ENCODE measurements around the gene CA11. TPM values are rescaled to one million over a fixed set of nuclear protein-coding genes. Genes with fewer than 3 reads are reported as not detected.
A peak's percentile ranks its signal among the peaks of the same experiment; 100 is the strongest.
"Not testable (repeated sequence)": the region's sequence is repeated elsewhere in the genome, so short reads cannot be mapped to it uniquely, and the experiment has no call there.

Gene CA11
- total RNA-seq, 1 donor = 2.4 TPM

GRCh38 chr19:48638831-48639381, 7.1 kb downstream of the CA11 start:
- H3K4me1 ChIP-seq (ENCODE audit: insufficient read depth, low read length) = peaks cover 35% of the 10 kb centered on the region
- H3K27me3 ChIP-seq (ENCODE audit: insufficient read depth, low read length) = no peaks in the 10 kb centered on the region
- peak overlapping the region; percentile 78 for H3K4me3 ChIP-seq (ENCODE audit: low read length)
- no peaks in the 10 kb centered on the region for H3K9me3 ChIP-seq (ENCODE audit: low read depth, low read length)

- Histone ChIP-seq H3K9me3 (ENCODE audit: low read depth, low read length) (no peaks in the 10 kb centered on the region), H3K4me1 (ENCODE audit: insufficient read depth, low read length) (peaks cover 42% of the 10 kb centered on the region), H3K27me3 (ENCODE audit: insufficient read depth, low read length) (no peaks in the 10 kb centered on the region), H3K4me3 (ENCODE audit: low read length) (peak overlapping the region; percentile 78)
Measured at GRCh38 chr19:48637948-48638830, 7.8 kb downstream of the CA11 start.

- peaks cover 49% of the 10 kb centered on the region for H3K4me1 ChIP-seq (ENCODE audit: insufficient read depth, low read length)
- peak overlapping the region; percentile 78 for H3K4me3 ChIP-seq (ENCODE audit: low read length)
- H3K27me3 ChIP-seq (ENCODE audit: insufficient read depth, low read length) = no peaks in the 10 kb centered on the region
- H3K9me3 ChIP-seq (ENCODE audit: low read depth, low read length) = no peaks in the 10 kb centered on the region
Measured at GRCh38 chr19:48637449-48637947, 8.5 kb downstream of the CA11 start.

- Histone ChIP-seq H3K27me3 (ENCODE audit: insufficient read depth, low read length) (no peaks in the 10 kb centered on the region), H3K9me3 (ENCODE audit: low read depth, low read length) (no peaks in the 10 kb centered on the region), H3K4me3 (ENCODE audit: low read length) (peak within 1 kb of the TSS; percentile 78), H3K4me1 (ENCODE audit: insufficient read depth, low read length) (peaks cover 51% of the 10 kb centered on the region)
Measured at GRCh38 chr19:48636859-48637448, 9.0 kb downstream of the CA11 start, which contains the start of gene DBP. Gene DBP (minus strand): TSS chr19:48637379. CDS start chr19:48636994, 385 bp downstream.

GRCh38 chr19:48635966-48636858, 9.8 kb downstream of the CA11 start:
- Histone ChIP-seq H3K9me3 (ENCODE audit: low read depth, low read length) (no peaks in the 10 kb centered on the region), H3K4me3 (ENCODE audit: low read length) (peak overlapping the region; percentile 78), H3K4me1 (ENCODE audit: insufficient read depth, low read length) (peaks cover 59% of the 10 kb centered on the region), H3K27me3 (ENCODE audit: insufficient read depth, low read length) (no peaks in the 10 kb centered on the region)

DNA sequence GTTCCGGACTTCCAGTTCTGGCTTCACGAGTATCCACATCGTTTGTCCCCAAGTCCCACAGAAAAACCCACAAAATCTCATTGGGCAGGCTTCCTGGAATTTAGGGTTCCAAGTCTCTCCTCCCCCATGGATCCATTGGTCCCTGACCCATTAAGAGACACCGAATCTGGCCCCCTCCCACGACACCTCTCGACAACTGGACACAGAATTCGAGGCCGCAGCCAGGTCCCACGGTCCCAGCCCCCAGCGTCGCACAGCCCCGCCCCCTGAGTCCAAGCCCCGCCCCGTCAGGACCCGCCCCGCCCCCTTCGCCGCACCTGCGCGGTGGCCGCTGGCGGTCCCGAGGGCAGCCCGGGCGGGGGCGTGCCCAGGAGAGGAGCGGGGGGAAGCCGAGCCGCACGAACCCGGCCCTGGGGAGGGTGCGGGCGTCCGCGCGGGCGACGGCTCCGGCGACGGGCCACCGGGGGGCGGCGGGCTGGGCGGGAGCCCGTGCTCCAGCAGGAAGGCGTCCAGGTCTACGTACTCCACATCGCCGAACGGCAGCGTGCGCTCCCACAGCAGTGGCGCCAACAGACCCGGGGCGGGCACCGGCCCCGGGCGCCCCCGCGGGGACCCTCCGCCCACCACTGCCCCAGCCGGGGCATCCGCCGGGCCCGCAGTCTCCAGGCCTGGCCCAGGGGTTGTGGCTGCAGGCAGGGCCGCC, 10.6 kb downstream of the CA11 start:
- H3K4me1 ChIP-seq (ENCODE audit: insufficient read depth, low read length) = peaks cover 67% of the 10 kb centered on the region
- H3K9me3 ChIP-seq (ENCODE audit: low read depth, low read length) = no peaks in the 10 kb centered on the region
- H3K27me3 ChIP-seq (ENCODE audit: insufficient read depth, low read length) = no peaks in the 10 kb centered on the region
- H3K4me3 ChIP-seq (ENCODE audit: low read length) = peak overlapping the region; percentile 78

DNA sequence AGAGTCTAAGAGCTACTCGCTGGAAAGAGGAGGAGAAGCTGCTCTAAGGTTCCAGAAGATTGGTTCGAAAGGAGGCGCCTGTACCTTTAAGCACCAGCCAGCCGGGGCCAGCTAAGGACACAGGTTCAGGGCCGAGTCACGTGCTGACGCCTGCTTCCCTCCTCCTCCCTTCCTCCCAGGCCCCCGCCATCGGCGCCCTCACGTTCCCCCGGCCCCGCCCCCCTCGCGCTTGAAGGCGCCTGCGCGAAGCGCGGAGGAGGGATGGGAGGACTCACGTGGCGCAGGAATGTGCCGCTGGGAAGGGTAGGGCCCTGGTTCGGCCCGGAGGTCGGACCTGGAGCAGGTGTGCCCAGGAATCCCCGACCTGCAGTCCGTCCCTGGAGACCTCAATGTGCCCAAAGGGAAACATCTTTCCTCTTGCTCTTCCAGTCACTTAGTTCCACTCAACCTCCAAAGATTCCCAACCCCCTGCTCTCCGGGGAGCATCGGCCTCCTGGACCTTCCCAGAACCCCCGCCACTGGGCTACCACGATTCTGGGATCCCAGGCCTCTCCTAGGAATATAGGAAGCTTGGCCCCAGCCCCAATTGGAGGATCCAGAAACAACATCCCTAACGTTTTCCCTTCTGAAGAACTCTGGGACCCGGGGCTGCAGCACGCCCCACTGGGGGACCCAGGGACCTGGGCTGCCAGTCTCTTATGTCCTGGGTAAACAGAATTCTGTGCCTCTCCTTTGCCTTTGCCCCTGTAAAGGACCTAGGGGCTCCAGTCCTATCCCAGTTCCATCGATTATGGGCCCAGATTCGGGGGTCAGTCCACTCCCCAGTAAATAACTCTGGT, 11.3 kb downstream of the CA11 start:
- peaks cover 73% of the 10 kb centered on the region for H3K4me1 ChIP-seq (ENCODE audit: insufficient read depth, low read length)

DNA sequence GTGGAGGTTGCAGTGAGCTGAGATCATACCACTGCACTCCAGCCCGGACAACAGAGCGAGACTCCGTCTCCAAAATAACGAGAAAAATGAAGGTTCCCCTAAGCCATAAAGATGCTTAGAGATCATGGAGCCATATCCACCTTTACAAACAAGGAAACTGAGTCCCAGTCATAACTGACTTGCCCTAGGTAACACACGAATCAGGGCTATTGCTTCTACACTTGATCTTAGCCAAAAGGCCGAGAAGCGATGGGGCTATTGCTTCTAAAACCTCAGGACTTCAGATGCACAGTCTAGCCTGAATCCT, 12.0 kb downstream of the CA11 start:
- no peaks in the 10 kb centered on the region for H3K9me3 ChIP-seq (ENCODE audit: low read depth, low read length)
- H3K27me3 ChIP-seq (ENCODE audit: insufficient read depth, low read length) = no peaks in the 10 kb centered on the region
- H3K4me1 ChIP-seq (ENCODE audit: insufficient read depth, low read length) = peaks cover 66% of the 10 kb centered on the region
- H3K4me3 ChIP-seq (ENCODE audit: low read length) = peak overlapping the region; percentile 10

More for the DNA sequence above, 11.3 kb downstream of the CA11 start:
- Histone ChIP-seq H3K4me3 (ENCODE audit: low read length) (peak overlapping the region; percentile 15), H3K9me3 (ENCODE audit: low read depth, low read length) (no peaks in the 10 kb centered on the region), H3K27me3 (ENCODE audit: insufficient read depth, low read length) (no peaks in the 10 kb centered on the region)

- H3K4me1 ChIP-seq (ENCODE audit: insufficient read depth, low read length) = peaks cover 60% of the 10 kb centered on the region
- H3K4me3 ChIP-seq (ENCODE audit: low read length) = no peak overlapping the region
- no peaks in the 10 kb centered on the region for H3K27me3 ChIP-seq (ENCODE audit: insufficient read depth, low read length)
Measured at GRCh38 chr19:48633148-48634035, 12.6 kb downstream of the CA11 start.

GRCh38 chr19:48632692-48633147, 13.3 kb downstream of the CA11 start:
- no peak overlapping the region for H3K4me3 ChIP-seq (ENCODE audit: low read length)
- H3K27me3 ChIP-seq (ENCODE audit: insufficient read depth, low read length) = no peaks in the 10 kb centered on the region
- peaks cover 58% of the 10 kb centered on the region for H3K4me1 ChIP-seq (ENCODE audit: insufficient read depth, low read length)
- H3K9me3 ChIP-seq (ENCODE audit: low read depth, low read length) = no peaks in the 10 kb centered on the region

More at GRCh38 chr19:48633148-48634035, 12.6 kb downstream of the CA11 start:
- no peaks in the 10 kb centered on the region for H3K9me3 ChIP-seq (ENCODE audit: low read depth, low read length)

DNA sequence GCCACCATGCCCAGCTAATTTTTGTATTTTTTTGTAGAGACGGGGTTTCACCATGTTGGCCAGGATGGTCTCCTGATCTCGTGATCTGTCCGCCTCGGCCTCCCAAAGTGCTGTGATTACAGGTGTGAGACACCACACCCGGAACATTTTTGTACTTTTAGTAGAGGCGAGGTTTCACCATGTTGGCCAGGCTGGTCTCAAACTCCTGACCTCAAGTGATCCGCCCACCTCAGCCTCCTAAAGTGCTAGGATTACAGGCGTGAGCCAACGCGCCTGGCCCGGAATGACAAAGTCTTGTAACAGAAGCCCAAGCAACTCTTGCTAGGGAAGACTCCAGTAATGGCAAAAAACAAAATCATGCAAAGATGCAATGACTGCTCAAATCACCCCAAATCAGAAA, 13.7 kb downstream of the CA11 start:
- peaks cover 58% of the 10 kb centered on the region for H3K4me1 ChIP-seq (ENCODE audit: insufficient read depth, low read length)
- H3K4me3 ChIP-seq (ENCODE audit: low read length); H3K9me3 ChIP-seq (ENCODE audit: low read depth, low read length); H3K27me3 ChIP-seq (ENCODE audit: insufficient read depth, low read length): not testable (repeated sequence)

DNA sequence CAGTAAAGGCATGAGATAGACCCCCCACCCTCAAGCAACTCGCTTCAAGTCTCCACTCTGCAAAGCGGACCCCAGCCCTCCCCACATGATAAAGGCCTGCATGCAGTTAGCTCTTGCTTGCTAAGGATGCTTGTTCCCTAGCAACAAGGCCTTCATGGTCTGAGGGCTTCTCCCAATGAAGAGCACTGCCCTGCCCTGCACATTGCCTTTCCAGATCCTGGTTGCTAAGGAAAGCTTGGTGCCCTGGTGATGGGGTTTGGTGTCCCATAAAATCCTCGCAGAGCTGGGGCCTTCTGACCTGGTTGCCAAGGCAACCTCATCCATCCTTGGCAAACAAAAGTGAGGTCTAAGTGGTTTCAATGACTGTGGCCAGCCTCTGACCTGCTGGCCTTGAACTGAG, 14.8 kb downstream of the CA11 start:
- no peaks in the 10 kb centered on the region for H3K27me3 ChIP-seq (ENCODE audit: insufficient read depth, low read length)
- H3K4me1 ChIP-seq (ENCODE audit: insufficient read depth, low read length) = peaks cover 53% of the 10 kb centered on the region
- no peak overlapping the region for H3K4me3 ChIP-seq (ENCODE audit: low read length)
- no peaks in the 10 kb centered on the region for H3K9me3 ChIP-seq (ENCODE audit: low read depth, low read length)

All from mononuclear cell (primary cell).